Smooth muscle cell (in vitro differentiated cells): ENCODE measurements around the gene OSTF1. TPM values are rescaled to one million over a fixed set of nuclear protein-coding genes. Genes with fewer than 3 reads are reported as not detected.

Experiments used
- DNase-seq: peaks from one replicate; lab custom pipeline; 2025; ENCODE audit not compliant: unreplicated experiment; lab: John Stamatoyannopoulos, UW
- H2AFZ ChIP-seq: fragments of 200-600 bp; sonication (generic); 2 replicates; pipeline ENCODE4 v1.6.0; 2016; ENCODE audit warnings: antibody characterized with exemption, low read depth, mild to moderate bottlenecking
- H3F3A ChIP-seq: fragments of 200-600 bp; sonication (generic); 2 replicates; pipeline ENCODE4 v1.6.0; 2017; ENCODE audit warnings: antibody characterized with exemption, low read depth
- H3K27ac ChIP-seq: fragments of 200-600 bp; sonication (generic); 2 replicates; pipeline ENCODE4 v1.5.1; 2016; ENCODE audit warnings: low read depth, mild to moderate bottlenecking
- H3K27me3 ChIP-seq: fragments of 200-600 bp; sonication (generic); 2 replicates; pipeline ENCODE4 v1.6.1; 2016; ENCODE audit warnings: low read depth, mild to moderate bottlenecking
- H3K36me3 ChIP-seq: fragments of 200-600 bp; sonication (generic); 2 replicates; pipeline ENCODE4 v1.5.1; 2016; ENCODE audit warnings: low read depth
- H3K4me1 ChIP-seq: fragments of 200-600 bp; sonication (generic); 2 replicates; pipeline ENCODE4 v1.5.1; 2016; ENCODE audit warnings: low read depth
- H3K4me2 ChIP-seq: fragments of 200-600 bp; sonication (generic); 2 replicates; pipeline ENCODE4 v1.6.0; 2016; ENCODE audit warnings: mild to moderate bottlenecking
- H3K4me3 ChIP-seq: fragments of 200-600 bp; sonication (generic); 2 replicates; pipeline ENCODE4 v1.5.1; 2016; ENCODE audit warnings: mild to moderate bottlenecking
- H3K79me2 ChIP-seq: fragments of 200-600 bp; sonication (generic); 2 replicates; pipeline ENCODE4 v1.6.0; 2016; ENCODE audit warnings: low read depth, mild to moderate bottlenecking
- H3K9ac ChIP-seq: fragments of 200-600 bp; sonication (generic); 2 replicates; pipeline ENCODE4 v1.6.0; 2016; ENCODE audit warnings: low read depth
- H3K9me3 ChIP-seq: fragments of 200-600 bp; sonication (generic); replicated peaks from 2 replicates; pipeline ENCODE4 v1.5.1; 2016; ENCODE audit warnings: low read depth
- H4K20me1 ChIP-seq: fragments of 200-600 bp; sonication (generic); 2 replicates; pipeline ENCODE4 v1.6.0; 2016; ENCODE audit warnings: low read depth
- WGBS: methylation state at CpG from one replicate; pipeline ENCODE4 v1.1.7; 2016; ENCODE audit warnings: low lambda C conversion rate; 5-methylcytosine and 5-hydroxymethylcytosine counted together
- polyA plus RNA-seq: library from polyadenylated mRNA; unstranded; fragments of >200 nt; fragmentation: Nextera tagmentation; extraction: Ambion mirVana; gene quantifications from 2 replicates; pipeline ENCODE4 v1.2.1, GENCODE V29; 2016
- total RNA-seq: library from RNA; depleted of rRNA; stranded (reverse); fragments of >200 nt; gene quantifications from 2 replicates; pipeline ENCODE4 v1.2.3, GENCODE V29; 2014
- TF ChIP-seq, protein P1 (sequence below): fragments of 200-600 bp; sonication (generic); IDR thresholded peaks from 2 replicates; pipeline ENCODE4 v1.5.1; 2017; ENCODE audit warnings: borderline replicate concordance, mild to moderate bottlenecking, antibody characterized with exemption; ENCODE audit not compliant: insufficient read depth, poor library complexity, severe bottlenecking

OSTF1 gene
- total and polyA plus RNA-seq, 2 experiments from 2014 or later = 40.6 to 44.5 TPM

DNA sequence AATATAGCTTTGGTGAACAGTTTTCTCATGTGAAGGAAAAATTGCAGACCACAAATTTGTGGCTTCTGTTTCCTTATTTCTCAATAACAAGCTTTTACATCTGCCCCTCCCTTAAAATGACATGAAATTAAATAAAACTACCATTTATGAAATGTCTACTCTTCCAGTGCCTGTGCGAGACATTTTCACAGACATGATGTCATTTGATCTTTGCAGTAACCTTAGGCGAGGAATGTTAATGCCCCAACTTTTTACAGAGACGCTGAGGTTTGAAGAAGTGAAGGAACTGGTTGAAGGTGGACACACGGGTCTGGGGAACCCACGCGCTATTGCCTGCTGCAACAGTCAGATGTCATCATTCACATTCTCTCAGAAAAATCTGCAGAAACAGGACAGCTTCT, 61.5 kb downstream of the OSTF1 start:
- peaks cover under 1% of the 10 kb centered on the region for H3K9me3 ChIP-seq
- no peaks in the 10 kb centered on the region for H3K79me2 ChIP-seq
- H3K4me2 ChIP-seq = peak overlapping the region; percentile 53
- H3F3A ChIP-seq = peaks cover 7% of the 10 kb centered on the region
- H3K27ac ChIP-seq = peak overlapping the region; percentile 88
- peaks cover 7% of the 10 kb centered on the region for H3K4me1 ChIP-seq
- TF ChIP-seq, protein P1, sequence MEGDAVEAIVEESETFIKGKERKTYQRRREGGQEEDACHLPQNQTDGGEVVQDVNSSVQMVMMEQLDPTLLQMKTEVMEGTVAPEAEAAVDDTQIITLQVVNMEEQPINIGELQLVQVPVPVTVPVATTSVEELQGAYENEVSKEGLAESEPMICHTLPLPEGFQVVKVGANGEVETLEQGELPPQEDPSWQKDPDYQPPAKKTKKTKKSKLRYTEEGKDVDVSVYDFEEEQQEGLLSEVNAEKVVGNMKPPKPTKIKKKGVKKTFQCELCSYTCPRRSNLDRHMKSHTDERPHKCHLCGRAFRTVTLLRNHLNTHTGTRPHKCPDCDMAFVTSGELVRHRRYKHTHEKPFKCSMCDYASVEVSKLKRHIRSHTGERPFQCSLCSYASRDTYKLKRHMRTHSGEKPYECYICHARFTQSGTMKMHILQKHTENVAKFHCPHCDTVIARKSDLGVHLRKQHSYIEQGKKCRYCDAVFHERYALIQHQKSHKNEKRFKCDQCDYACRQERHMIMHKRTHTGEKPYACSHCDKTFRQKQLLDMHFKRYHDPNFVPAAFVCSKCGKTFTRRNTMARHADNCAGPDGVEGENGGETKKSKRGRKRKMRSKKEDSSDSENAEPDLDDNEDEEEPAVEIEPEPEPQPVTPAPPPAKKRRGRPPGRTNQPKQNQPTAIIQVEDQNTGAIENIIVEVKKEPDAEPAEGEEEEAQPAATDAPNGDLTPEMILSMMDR = no peak
- WGBS = 61% methylated on average over 6 of the region's 6 CpGs
- H3K36me3 ChIP-seq = peaks cover 8% of the 10 kb centered on the region
- no peak for DNase-seq
- H3K27me3 ChIP-seq = no peaks in the 10 kb centered on the region
- H3K4me3 ChIP-seq = no peak overlapping the region
- H4K20me1 ChIP-seq = no peaks in the 10 kb centered on the region
- no peak overlapping the region for H2AFZ ChIP-seq
- H3K9ac ChIP-seq = no peak overlapping the region

DNA sequence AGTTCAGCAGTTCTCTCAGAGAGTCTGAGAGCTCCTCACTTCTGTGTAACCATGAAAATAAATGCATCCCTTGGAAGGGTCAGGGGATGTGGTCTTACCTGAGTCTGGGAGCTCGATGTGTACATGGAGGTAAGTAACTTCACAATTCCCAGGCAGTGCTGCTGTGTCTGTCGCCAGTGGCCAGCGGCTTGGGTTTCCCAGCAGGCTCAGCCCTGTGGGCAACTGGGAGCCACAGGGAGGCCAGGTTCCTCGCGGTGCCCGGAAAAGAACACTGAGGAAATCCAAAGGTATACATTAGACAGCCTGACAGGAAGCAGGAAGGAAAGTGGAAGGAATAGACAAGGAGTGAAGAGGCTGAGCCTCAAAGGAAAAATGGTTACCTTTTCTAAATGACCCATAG, 62.2 kb downstream of the OSTF1 start:
- Histone ChIP-seq H3K9ac (no peak overlapping the region), H2AFZ (no peak overlapping the region), H3K9me3 (no peaks in the 10 kb centered on the region), H3K4me2 (peak overlapping the region; percentile 53), H3K27ac (peak overlapping the region; percentile 88), H3K79me2 (no peaks in the 10 kb centered on the region), H3F3A (peaks cover 7% of the 10 kb centered on the region), H3K4me3 (no peak overlapping the region), H3K27me3 (no peaks in the 10 kb centered on the region), H3K36me3 (peaks cover 4% of the 10 kb centered on the region), H4K20me1 (no peaks in the 10 kb centered on the region), H3K4me1 (peaks cover 7% of the 10 kb centered on the region)
- no peak for DNase-seq
- TF ChIP-seq, protein P1 = no peak
- WGBS = 97% methylated on average over 6 of the region's 6 CpGs

DNA sequence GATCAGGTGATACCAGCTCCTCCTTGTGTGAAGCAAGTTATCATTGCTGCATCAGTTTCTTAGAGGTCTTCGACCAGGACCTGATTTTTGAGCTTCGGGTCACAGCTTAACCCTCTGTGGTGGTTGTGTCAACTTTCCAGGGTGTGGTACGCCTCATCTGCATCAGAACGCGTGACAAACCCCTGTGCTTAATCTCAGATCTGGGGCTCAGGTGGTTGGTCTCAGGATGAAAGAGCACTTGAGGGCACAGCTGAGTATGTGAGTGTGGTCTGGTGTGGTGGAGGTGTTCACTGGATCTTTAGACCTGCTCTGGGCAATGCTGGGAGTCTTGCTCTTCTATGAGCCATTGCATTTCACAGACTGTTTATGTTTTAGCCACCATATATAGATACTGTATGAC, 64.1 kb downstream of the OSTF1 start:
- TF ChIP-seq, protein P1 = no peak
- peaks cover 7% of the 10 kb centered on the region for H3F3A ChIP-seq
- H4K20me1 ChIP-seq = no peaks in the 10 kb centered on the region
- no peak overlapping the region for H3K4me3 ChIP-seq
- WGBS = 96% methylated on average over 5 of the region's 5 CpGs
- no peak overlapping the region for H2AFZ ChIP-seq
- no peaks in the 10 kb centered on the region for H3K79me2 ChIP-seq
- DNase-seq = no peak
- H3K9me3 ChIP-seq = no peaks in the 10 kb centered on the region
- H3K27ac ChIP-seq = no peak overlapping the region
- no peak overlapping the region for H3K4me2 ChIP-seq
- H3K36me3 ChIP-seq = no peaks in the 10 kb centered on the region
- peaks cover 6% of the 10 kb centered on the region for H3K4me1 ChIP-seq
- no peak overlapping the region for H3K9ac ChIP-seq
- no peaks in the 10 kb centered on the region for H3K27me3 ChIP-seq

DNA sequence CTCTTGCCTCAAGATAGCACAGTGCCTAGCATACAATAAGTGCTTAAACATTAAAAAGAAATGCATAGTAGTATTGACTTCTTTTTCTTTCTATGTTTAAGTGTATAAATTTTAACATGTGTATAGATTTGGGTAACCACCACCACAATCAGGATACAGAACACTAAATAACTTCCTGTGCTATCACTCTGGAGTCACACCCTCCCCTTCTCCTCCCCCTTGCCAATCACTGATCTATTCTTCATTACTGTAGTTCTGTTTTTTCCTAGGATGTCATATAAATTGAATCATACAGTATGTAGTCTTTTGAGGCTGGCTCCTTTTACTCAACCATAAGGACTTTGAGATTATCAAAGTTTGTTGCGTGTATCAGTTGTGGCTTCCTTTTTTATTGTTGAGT, 68.5 kb downstream of the OSTF1 start:
- no peaks in the 10 kb centered on the region for H3K27me3 ChIP-seq
- no peak overlapping the region for H3K27ac ChIP-seq
- no peak overlapping the region for H3K4me3 ChIP-seq
- H3K4me2 ChIP-seq = no peak overlapping the region
- no peak for DNase-seq
- H2AFZ ChIP-seq = no peak overlapping the region
- H3K79me2 ChIP-seq = no peaks in the 10 kb centered on the region
- H3K9me3 ChIP-seq = no peaks in the 10 kb centered on the region
- H4K20me1 ChIP-seq = no peaks in the 10 kb centered on the region
- no peaks in the 10 kb centered on the region for H3K36me3 ChIP-seq
- H3K9ac ChIP-seq = no peak overlapping the region
- TF ChIP-seq, protein P1 = no peak
- 90% methylated on average over 1 of the region's 1 CpG for WGBS
- no peaks in the 10 kb centered on the region for H3K4me1 ChIP-seq
- H3F3A ChIP-seq = peaks cover 6% of the 10 kb centered on the region
